NCI-H146 treated with DMSO at 0.1 percent for 48 hours (cell line): ENCODE measurements around the gene SPATS2L.

Source experiments
- DNase-seq: peaks from one replicate; lab custom pipeline; 2025; ENCODE audit not compliant: unreplicated experiment; lab: John Stamatoyannopoulos, UW

The SPATS2L gene

GRCh38 chr2:200461846-200462710 lies 155.6 kb downstream of the SPATS2L start:
- no peak for DNase-seq

DNA sequence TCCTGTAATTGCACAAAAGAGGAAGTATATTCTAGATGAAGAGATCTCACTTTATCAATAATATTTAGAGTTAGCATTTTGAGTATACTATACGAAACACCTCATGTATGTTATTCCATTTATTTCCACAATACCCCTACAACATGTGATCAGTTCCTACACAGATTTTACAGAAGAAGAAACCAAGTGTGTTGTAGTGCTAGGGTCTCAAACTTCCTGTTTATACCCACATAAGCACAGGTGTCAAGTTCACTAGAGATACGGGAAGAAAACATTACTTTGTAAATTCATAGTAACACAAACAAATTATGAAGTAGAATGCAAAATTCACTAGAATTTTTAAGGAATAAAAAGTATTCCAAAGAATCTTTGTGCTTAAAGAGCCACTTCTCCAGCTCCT lies 157.0 kb downstream of the SPATS2L start:
- no peak for DNase-seq

DNA sequence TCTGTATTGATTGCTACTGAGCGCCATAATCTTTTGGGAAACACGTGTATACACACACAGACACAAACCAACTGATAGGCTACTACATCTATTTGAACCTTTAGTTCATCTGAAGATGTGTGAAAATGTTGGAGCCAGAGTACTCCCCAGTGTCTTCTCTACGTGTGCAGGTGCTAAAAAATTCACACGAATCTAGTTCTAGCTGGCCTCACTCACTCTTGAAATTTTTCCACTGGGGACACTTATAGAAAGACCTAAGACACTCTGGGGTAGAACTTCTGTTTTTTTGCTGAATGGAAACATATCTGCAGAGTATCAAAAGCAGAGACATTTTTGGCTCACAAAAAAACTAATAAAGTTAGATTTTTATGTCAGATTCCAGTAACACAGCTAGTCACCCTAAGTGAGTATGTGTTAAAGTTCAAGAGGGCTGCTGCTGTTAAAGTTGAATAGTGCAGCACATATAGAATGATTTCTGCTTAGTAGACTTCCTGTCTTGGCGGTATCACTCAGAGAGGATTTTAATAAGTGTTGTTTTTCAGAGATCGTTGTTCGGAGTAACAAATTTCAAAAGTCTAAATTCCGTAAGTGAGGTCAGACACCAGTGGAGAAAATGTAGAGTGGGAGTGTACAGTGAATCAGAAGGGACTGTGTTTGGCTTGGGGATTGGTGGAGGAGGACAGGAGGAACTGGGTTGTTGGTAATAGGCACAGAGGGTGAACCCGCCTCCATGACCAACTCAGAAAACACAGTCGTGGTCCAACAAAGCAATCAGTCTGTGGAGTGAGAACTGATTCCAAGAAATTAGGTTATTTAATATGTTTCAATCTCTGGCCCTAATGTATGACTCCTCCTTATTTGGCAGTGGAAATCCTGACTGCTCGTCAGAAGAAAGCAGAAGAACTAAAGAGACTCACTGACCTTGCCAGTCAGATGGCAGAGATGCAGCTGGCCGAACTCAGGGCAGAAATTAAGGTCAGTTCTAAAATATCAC lies 160.2 kb downstream of the SPATS2L start:
- DNase-seq: no peak

- DNase-seq: no peak
Observed at GRCh38 chr2:200467806-200468681, 161.6 kb downstream of the SPATS2L start.

DNA sequence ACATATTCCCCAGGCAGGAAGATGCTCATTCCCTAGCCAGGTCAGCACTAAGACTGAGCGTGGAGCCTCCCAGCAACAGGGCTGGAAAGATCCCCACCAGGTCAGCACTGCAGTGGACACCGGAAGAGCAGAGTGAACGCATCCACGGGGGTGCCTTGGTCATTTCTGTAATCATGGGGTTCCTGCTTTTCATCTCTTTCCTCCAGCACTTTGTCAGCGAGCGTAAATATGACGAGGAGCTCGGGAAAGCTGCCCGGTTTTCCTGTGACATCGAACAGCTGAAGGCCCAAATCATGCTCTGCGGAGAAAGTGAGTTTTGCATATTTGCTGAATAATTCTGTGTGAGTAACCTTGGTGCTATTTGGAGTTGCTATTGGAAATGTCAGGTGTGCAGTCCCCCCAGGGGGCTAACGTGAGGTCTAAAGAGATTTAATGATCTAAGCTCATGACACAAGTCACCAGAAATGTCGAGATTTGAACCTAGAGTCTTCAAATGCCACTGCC lies 163.3 kb downstream of the SPATS2L start:
- DNase-seq: no peak

DNA sequence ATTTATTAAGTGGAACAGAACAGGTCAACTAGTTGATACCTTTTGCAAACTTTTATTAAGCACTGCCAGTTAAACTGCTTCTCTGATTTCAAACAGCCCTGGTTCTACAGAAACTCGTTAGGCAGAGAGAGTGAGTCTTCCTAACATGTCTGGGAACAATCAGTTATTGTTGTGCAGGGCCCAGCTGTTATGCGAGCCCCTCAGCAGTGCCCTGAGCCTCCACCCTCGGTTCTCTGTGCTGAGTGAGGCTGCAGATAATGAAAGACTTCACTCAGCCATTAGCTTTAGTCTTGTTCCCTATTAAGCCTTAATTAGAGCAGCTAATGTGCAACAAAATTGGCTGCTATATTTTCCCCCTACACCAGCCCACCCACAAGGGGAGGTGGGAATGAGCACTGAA lies 163.7 kb downstream of the SPATS2L start:
- no peak for DNase-seq

GRCh38 chr2:200471324-200471848 lies 164.9 kb downstream of the SPATS2L start:
- DNase-seq: peak; percentile 4

DNA sequence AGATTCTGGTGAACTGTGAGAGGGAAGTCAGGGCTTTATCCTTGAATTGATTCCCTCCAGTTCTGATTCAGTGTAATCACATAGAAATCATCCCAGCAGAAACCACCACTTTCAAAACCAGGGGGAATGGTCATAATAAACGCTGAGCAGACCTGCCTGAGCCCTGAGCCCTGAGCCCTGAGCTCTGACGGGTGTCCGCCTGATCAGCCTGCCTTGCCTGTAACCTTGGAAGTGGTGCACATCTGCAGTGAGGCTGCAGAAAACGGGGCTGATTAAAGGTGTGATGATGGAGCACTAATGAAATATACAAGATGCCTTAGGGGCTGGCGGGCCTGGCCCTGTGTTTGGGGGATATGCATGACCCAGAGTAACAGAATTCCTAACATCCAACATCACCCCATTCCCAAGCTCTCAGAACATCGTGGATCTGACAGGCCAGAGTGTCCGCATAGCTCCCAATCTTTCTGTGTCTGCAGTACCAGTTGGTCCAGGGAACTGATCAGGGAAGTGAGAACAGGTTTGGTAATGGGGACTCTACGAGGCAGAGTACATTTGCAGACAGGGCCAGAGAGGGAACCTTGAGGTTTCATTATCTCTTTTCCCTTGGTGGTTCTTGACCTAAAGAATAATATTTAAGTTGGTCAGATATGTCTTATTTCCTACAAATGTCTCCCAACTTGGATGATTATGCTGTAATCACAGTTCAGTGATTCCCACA lies 165.6 kb downstream of the SPATS2L start:
- DNase-seq: no peak

- DNase-seq: no peak
Observed at GRCh38 chr2:200472853-200473464, 166.5 kb downstream of the SPATS2L start.

GRCh38 chr2:200475795-200476194 lies 169.3 kb downstream of the SPATS2L start:
- DNase-seq: no peak

GRCh38 chr2:200476836-200477235 lies 170.3 kb downstream of the SPATS2L start:
- no peak for DNase-seq

DNA sequence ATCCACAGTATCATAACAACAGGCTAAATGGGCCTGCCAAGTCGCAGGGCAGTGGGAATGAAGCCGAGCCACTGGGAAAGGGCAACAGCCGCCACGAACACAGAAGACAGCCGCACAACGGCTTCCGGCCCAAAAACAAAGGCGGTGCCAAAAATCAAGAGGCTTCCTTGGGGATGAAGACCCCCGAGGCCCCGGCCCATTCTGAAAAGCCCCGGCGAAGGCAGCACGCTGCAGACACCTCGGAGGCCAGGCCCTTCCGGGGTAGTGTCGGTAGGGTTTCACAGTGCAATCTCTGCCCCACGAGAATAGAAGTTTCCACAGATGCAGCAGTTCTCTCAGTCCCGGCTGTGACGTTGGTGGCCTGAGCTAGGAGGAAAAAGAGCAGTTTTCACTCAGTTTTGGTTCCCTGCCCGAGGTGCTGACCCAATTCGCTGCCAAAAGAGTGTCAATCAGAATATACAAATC lies 171.2 kb downstream of the SPATS2L start:
- DNase-seq: no peak

GRCh38 chr2:200479692-200480265 lies 173.3 kb downstream of the SPATS2L start:
- no peak for DNase-seq

GRCh38 chr2:200482194-200482593 lies 175.7 kb downstream of the SPATS2L start:
- DNase-seq: no peak

DNA sequence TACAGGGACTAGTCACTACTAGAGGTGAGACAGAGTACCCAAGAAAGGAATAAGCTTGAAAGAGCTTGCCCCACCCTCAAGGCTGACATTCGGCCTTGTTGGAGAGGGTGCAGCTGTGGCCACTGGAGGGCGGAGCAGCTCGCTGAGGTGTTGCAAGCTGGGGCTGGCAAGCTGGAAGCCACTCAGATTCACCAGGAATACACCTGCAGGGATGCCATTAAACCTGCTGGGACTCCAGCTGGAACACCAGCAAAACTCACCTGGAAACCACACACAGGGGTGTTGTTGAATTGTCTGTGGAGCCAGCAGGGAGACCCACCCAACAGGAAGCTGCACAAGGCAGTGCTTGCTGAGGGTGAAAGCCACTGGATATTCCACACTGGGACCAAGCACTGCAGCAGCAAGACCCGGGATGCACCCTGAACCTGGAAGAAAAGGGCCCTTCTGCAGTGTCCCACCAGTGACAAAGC lies 177.3 kb downstream of the SPATS2L start:
- peak; percentile 66 for DNase-seq

DNA sequence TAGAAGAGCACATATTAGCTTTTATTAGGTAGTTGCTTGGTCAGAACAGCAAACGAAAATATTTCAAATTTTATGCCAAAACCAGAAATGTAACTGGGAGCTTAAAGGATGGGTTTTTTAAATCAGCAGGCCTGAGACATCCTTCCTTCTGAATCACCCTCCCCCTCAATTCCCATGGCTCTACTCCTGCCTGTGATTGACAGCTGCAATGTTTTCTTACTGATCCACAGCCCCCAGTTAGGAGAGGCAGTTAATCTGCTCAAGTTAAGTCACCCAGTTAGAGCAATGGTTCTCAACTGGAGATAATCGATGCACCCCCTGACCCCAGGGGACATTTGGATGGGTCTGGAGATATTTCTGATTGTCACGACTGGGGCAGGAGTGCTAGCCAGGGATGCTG lies 178.4 kb downstream of the SPATS2L start:
- no peak for DNase-seq

DNA sequence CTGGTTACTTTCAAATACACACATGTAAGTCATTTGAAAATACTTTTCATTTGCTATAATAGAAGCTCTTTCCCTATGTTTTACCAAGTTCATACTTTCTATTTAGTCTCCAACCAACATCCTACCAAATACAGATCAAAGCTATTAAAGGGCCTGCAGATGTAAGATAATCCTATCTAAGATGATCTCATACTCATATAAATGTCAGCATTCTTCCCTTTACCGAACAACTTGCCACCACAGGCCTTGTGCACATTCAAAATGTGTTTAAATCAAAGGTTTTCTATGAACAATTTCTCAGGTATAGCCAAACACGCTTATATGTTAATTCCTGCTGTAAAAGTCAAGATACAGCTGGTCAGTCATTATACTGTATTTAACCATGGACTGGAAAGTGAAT lies 180.0 kb downstream of the SPATS2L start:
- no peak for DNase-seq

DNA sequence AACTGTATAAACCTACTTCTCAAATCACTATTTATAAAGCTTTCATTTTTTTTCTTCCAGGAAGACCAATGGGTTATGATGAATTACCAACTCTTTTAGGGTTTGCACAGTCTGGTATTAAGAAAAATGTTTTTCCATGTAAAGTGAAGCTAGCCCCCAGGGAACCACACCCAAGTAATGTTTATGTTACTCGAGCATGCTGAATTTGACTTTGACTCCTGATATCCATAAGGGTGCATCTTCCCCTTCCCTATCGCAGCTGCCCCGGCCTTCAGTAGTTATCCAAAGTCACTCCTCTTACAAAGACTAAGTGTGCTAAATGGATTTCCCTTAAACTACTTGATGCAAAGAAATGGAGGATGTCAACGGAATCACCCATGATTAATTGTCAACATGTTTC lies 181.7 kb downstream of the SPATS2L start:
- no peak for DNase-seq

DNA sequence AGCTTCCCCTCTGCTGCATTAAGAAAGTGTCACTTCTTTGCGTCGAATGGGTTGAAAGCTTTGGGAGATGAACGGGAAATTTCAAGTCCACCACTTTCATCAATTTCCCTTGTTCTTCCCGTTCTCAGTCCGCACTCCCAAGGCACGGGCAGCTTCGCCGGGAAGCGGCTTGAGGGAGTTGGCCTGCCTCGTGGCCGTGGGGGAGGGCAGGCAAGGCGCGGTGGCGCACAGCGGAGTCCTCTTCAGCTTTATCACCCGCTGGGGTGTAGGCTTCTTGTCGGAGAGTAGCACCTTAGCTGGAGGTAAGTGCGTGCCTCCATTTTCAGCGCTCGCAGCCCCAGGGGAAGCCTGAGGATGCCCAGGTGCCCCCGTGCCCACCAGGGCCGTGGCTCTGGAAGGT lies 183.5 kb downstream of the SPATS2L start:
- no peak for DNase-seq
